ENCODE data around the gene FRYL. TPM values are rescaled to one million over a fixed set of nuclear protein-coding genes. Genes with fewer than 3 reads are reported as not detected.

FRYL gene
- total and polyA plus RNA-seq, 11 donors, result 12.3 to 61.3 (median 34.4) TPM

DNA sequence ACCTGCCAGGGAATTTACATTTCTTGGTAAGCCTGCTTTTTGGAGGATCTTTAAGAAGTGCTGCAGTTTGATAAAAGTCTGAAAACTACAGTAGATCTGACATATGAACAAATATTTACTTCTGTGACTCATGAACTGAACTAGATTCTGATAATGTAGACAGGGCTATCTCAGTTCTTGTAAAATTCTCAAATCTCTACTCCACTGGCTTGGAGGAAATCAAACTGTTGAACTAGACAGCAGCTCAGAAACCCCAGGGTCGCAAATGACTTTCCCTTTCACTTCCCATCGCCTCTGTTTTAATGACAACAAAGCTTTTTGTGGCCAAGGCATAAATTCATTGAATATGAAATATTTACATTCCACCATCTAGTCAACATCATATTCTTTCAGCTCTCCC, 35.4 kb upstream of the FRYL start:
- H3K4me1 ChIP-seq, result no peaks in the 10 kb centered on the region
- no peak overlapping the region for H3K4me3 ChIP-seq
- no peaks in the 10 kb centered on the region for H3K36me3 ChIP-seq
- intact Hi-C loops (cut with DNase I), result no loop called here
- 42 to 54% (median 49%) methylated on average over 2 of the region's 2 CpGs for WGBS, 4 donors
- ATAC-seq (no peak), DNase-seq (no peak)
- H3K27me3 ChIP-seq, result peaks cover 0 to 10% (median 0%) of the 10 kb centered on the region in 9 donors
- TF ChIP-seq, protein P1, sequence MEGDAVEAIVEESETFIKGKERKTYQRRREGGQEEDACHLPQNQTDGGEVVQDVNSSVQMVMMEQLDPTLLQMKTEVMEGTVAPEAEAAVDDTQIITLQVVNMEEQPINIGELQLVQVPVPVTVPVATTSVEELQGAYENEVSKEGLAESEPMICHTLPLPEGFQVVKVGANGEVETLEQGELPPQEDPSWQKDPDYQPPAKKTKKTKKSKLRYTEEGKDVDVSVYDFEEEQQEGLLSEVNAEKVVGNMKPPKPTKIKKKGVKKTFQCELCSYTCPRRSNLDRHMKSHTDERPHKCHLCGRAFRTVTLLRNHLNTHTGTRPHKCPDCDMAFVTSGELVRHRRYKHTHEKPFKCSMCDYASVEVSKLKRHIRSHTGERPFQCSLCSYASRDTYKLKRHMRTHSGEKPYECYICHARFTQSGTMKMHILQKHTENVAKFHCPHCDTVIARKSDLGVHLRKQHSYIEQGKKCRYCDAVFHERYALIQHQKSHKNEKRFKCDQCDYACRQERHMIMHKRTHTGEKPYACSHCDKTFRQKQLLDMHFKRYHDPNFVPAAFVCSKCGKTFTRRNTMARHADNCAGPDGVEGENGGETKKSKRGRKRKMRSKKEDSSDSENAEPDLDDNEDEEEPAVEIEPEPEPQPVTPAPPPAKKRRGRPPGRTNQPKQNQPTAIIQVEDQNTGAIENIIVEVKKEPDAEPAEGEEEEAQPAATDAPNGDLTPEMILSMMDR (IDR thresholded peaks at IDR 0.05), result no peak
- no peak for TF ChIP-seq POLR2A (IDR thresholded peaks at IDR 0.05)
- H3K27ac ChIP-seq, result no peak overlapping the region
- peaks cover 0 to 2% (median 0%) of the 10 kb centered on the region in 12 donors for H3K9me3 ChIP-seq

DNA sequence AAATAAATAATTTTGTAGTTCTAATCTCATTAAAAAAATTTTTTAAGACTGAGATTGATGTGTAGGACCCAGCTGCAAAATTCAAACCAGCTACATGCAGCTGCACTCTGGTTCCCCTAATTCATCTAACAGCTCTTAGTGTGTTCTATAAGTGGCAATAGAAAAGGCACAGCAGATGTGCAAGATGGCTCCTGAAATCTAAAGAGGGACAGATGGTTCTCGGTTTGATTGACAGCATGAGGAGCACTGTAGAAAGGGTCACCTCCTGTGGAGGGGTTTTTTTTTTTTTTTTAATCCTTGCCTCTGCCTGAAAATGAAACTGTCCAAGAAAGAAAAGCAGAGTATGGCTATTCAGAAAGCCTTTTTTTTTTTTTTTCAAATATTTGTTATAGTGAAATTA, 33.9 kb upstream of the FRYL start:
- WGBS, 4 donors, result 69 to 79% (median 71%) methylated on average over 1 of the region's 1 CpG
- no peak for TF ChIP-seq POLR2A (IDR thresholded peaks at IDR 0.05)
- TF ChIP-seq, protein P1 (IDR thresholded peaks at IDR 0.05), result no peak
- Histone ChIP-seq H3K36me3 (no peaks in the 10 kb centered on the region), H3K27ac (no peak overlapping the region), H3K4me3 (no peak overlapping the region), H3K9me3 (no peaks in the 10 kb centered on the region), H3K4me1 (no peaks in the 10 kb centered on the region), H3K27me3 (peaks cover 0 to 10% (median 0%) of the 10 kb centered on the region in 9 donors)
- intact Hi-C loops (cut with DNase I), result no loop called here
- DNase-seq (no peak), ATAC-seq (no peak)

DNA sequence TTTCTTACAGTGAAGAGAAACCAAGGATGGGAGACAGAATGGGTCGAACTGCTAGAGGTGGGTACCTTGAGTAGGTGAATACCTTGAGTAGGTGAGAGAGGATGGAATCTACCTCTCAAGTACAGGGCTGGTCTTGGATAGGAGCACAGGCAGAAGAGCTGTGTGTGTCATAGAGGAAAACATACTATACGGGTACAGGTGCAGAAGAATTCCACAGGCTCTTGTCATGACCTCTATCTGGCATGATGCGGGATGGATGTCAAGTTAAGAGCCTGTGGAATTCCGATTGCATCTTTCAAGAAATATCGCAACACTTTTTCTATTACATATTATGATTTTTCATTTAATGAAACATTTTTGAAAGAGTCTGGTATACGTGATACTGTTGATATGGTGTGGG, 32.8 kb upstream of the FRYL start:
- Histone ChIP-seq H3K27ac (peak overlapping the region in 1 of 12 donors; percentile 24), H3K36me3 (no peaks in the 10 kb centered on the region), H3K4me1 (no peaks in the 10 kb centered on the region), H3K27me3 (peaks cover 0 to 10% (median 0%) of the 10 kb centered on the region in 9 donors), H3K4me3 (no peak overlapping the region), H3K9me3 (no peaks in the 10 kb centered on the region)
- no peak for ATAC-seq
- intact Hi-C loops (cut with DNase I), result no loop called here
- 74 to 77% (median 76%) methylated on average over 6 of the region's 6 CpGs for WGBS, 4 donors
- TF ChIP-seq POLR2A (IDR thresholded peaks at IDR 0.05), result no peak
- TF ChIP-seq, protein P1 (IDR thresholded peaks at IDR 0.05), result no peak
- DNase-seq, result no peak

DNA sequence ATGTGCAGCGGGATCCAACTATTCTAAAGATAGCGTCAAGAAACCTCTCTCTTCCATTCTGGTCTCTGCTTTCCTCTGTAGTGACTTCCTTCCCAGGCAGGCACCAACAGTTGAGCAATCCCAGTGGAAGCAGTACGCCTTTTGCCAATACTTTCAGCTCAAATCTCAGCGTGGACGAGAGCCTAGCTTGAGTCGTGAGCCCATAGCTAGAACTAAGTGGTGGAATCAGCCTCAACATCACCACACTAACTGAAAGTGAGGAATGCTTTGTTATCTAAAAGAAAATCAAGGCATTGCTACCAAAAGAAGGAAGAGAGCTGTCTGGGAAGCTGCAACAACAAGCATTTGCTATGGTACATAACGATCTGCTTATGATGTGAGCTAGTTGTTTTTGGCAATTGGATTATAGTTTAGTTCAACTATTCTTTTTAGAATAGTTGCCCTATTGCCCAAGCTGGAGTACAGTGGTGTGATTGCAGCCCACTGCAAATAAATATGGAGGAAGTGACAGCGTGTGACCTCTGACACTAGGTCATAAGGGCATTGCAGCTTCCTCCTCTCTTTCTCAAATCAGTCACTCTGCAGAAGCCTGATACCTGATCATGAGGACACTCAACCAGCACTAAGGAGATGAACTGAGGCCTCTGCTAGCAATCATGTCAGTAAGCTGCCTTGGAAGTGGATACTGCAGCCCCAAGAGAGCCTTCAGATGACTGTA, 24.7 kb upstream of the FRYL start:
- H3K4me3 ChIP-seq, result no peak overlapping the region
- 55 to 75% (median 70%) methylated on average over 8 of the region's 8 CpGs for WGBS, 4 donors
- no peak for DNase-seq

More for the DNA sequence above, 24.7 kb upstream of the FRYL start:
- no peaks in the 10 kb centered on the region for H3K27me3 ChIP-seq
- H3K27ac ChIP-seq, result peak overlapping the region in 4 of 12 donors; percentile 6 to 32 (median 17)
- H3K4me1 ChIP-seq, result peaks cover 0 to 41% (median 19%) of the 10 kb centered on the region in 12 donors
- no peak for ATAC-seq
- H3K9me3 ChIP-seq, result no peaks in the 10 kb centered on the region
- H3K36me3 ChIP-seq, result no peaks in the 10 kb centered on the region
- TF ChIP-seq, protein P1 (IDR thresholded peaks at IDR 0.05), result no peak
- intact Hi-C loops (cut with DNase I), result no loop called here
